NCI-H2081 treated with DMSO at 0.1 percent for 48 hours (cell line): Measurements from ENCODE around the gene FAM83F.
"Not testable (repeated sequence)": the region's sequence is repeated elsewhere in the genome, so short reads cannot be mapped to it uniquely, and the experiment has no call there.

Experiments
- DNase-seq: peaks from one replicate; lab custom pipeline; 2025; lab: John Stamatoyannopoulos, UW

The FAM83F gene

DNA sequence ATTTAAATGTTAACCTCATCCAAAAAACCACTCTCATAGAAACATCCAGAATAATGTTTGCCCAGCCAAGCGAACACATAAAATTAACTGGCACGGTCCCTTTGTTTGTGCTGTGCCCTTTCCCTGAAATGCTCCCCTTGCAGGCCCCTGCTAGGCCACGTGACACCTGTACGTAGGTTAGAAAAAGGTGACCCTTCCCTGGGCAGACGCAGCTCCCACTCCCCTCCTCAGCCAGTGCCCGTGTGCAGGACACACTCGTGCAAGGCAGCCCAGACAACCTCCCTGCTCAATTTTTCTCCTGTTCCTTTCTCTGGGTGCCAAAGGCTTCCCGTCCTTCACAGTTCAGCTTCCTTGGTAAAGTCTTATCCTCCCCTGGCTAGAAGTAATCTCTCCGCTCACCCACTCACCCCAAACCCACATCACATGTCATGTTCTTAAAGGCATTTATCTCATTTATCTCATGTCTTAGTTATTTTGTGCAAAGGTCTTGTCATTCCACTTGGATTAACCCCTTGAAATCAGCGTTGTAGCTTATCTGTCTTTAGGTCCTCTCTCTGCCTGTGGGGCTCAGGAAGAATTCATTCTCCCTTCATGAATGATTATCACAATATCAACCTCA is 20.7 kb downstream of the FAM83F start:
- DNase-seq: no peak

DNA sequence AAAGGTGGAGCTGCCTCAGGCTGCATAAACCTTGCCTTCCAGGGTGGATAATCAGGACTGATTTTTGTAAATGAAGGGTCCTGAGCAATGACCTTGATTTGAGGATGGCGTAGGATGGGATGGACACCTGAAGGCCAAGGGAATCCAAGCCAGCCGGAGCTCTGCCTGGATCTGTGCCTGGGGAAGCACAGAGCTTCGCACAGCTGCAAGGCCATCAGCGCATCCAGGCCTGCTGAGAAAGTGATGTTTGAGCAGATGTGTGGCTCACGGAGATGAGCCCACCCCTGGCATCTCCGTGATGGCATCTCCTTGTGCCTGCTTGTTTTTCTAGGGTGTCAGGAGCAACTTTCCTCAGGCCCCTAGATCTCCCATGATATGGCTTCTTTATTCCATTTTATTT is 23.3 kb downstream of the FAM83F start:
- DNase-seq: no peak

DNA sequence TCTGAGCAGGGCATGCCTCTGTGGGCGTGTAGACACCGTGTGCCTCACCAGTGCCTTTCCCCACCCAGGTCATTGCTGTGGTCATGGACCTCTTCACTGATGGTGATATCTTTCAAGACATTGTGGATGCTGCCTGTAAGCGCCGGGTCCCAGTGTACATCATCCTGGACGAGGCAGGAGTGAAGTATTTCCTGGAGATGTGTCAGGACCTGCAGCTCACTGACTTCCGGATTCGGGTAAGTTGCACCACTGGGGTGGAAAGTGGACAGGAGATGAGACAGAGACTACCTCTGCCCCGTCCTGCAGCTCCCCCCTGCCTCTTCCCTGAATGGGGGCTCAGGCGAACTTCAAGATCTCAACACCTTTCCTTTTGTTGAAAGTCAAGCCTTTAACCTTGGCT is 24.3 kb downstream of the FAM83F start:
- no peak for DNase-seq

DNA sequence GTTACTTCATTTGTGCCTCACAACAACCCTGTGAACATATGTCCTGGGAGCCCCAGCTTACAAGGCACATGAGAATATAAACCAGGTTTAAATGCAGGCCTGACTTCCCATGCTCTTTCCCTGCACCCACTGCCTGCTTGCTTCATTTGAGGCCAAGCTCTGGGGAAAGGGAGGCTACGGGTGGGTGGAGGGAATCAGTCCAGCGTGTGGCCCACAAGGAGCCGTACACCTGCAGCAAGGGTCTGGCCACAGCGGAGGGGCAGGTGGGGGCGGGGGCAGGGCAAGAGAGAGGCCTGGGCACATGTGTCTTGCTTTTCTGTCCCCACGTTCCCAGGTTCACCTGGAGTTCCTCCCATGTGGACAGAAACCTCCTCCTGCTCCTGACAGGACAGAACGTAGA is 26.2 kb downstream of the FAM83F start:
- DNase-seq: no peak

DNA sequence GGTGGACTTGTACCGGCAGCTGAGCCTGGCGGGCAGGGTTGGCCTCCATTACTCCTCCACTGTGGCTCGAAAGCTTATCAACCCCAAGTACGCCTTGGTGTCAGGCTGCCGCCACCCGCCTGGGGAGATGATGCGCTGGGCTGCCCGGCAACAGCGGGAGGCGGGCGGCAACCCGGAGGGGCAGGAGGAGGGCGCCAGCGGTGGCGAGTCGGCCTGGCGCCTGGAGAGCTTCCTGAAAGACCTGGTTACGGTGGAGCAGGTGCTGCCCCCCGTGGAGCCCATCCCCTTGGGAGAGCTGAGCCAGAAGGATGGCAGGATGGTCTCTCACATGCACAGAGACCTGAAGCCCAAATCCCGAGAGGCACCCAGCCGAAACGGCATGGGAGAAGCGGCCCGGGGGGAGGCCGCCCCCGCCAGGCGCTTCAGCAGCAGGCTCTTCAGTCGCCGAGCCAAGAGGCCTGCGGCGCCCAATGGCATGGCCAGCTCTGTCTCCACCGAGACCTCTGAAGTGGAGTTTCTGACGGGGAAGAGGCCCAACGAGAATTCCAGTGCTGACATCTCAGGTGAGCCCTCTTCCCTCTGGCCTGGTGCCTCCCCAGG is 26.7 kb downstream of the FAM83F start:
- DNase-seq: no peak

DNA sequence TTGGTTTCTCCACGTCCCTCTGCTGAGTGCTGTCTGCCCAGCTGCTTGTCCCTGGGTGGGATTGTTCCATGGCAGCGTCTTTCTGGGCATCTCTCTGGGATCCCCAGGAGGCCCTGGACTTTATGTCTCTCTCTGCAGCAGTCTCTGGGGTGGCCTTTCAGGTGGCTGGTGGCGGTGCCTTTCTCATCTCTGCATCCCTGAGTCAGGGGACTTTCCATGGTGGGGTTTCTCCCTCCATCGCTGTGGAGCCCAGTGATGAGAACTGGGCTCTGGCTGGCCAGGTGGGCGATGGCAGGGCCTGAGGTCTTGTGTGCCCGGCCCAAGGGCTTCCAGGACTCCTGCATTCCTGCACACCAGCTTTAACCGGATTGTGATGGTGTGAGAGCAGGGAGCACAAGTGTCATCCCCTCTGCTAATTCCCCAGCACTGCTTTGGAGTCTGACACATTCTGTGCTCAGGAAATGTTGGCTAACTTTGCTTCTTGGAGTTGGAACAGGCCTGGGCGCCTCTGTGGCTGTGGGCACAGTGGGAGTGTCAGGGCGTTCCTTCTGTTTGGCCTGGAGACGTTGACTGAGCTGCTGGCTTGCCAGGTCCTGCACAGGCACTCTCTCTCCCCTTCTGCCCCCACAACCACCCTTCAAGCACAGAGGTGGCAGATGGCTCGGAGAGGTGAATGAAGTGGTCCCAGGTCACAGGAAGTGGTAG is 27.9 kb downstream of the FAM83F start:
- no peak for DNase-seq

DNA sequence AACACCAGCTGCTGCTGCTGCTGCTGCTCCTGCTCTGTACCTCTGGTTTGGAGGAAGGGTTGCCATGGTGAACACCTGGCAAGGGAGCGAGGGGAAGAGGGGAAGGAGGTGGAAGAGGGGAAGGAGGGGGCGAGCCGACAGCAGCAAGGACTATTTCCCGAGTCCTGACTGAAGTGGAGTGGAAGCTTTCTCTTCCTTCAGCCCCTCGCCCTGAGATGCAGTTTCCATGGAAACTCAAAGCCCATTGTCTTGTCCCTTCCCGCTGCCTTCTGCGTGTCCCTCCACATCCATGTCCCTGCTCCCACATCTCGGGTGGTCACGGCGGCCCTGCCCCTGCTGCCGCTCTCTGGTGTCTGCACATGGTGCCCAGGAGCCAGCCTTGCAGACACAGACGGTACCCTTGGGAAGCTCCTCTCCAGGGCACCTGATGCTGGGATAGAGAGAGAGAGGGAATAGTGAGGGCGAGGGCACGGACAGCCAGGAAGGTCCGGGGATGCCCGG is 28.6 kb downstream of the FAM83F start:
- no peak for DNase-seq

DNA sequence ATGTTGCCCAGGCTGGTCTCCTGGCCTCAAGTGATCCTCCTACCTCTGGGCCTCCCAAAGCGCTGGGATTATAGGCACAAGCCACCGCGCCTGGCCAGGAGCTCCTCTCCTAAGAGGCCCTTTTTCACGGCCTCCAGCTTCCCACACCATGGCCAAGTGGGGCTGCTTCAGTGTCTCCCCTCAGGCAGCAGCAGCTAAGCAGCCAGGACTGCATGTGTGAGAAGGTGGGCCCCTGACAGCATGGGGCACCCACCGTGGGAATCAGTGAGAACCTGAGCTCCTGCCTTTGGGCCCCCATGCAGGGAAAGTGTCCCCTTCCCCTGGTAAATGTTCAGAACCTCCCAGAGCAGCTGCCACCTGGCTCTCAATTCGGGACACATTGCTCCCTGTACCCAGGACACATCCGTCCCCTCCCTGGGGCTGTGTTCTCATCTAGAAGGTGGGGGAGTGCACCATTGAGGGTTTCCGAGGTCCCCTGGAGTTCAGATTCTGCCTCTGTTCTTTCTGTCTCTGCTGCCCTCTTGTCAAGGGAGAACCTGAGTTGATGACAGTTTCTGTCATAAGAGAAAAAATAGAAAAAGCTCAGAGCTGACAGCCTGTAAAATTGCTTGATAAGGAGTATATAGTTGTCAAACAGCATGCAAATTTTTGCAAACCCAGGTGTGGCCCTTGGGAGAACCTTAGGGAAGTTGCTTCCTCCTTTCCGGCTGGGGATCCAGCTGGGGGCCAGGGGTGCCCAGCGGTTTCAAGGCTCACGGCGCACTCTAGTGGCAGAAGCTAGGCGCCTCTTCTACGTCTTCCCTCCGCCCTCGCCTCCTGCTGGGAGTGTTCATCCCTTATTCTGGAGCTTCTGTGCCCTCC is 29.7 kb downstream of the FAM83F start:
- no peak for DNase-seq

DNA sequence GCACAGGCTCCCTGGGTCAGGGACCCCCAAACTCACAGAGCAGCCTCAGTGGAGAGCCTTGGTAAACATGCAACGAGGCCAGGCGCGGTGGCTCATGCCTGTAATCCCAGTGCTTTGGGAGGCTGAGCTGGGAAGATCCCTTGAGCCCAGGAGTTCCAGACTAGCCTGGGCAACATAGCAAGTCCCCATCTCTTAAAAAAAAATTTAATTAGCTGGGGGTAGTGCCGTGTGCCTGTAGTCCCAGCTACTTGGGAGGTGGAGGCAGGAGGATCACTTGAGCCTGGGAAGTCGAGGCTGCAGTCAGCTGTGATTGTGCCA is 30.3 kb downstream of the FAM83F start:
- not testable (repeated sequence) for DNase-seq

DNA sequence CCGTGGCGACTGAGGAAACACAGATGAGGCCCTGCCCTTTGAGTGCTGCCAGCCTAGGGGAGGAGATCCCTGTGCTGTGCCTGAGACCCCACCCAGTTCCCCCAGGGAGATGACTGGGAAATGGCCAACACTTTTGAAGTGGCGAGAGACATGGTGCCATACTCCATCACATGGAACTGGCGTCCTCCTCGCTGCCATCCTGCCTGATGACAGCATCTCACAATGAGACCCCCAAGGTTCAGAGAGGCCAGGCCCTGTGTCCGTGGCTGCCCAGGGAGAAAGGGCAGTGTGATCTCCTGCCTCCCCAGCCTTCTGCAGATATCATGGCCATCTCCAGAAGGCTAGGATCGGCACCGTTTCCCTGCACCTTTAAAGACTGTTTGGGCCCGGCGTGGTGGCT is 31.1 kb downstream of the FAM83F start:
- no peak for DNase-seq

DNA sequence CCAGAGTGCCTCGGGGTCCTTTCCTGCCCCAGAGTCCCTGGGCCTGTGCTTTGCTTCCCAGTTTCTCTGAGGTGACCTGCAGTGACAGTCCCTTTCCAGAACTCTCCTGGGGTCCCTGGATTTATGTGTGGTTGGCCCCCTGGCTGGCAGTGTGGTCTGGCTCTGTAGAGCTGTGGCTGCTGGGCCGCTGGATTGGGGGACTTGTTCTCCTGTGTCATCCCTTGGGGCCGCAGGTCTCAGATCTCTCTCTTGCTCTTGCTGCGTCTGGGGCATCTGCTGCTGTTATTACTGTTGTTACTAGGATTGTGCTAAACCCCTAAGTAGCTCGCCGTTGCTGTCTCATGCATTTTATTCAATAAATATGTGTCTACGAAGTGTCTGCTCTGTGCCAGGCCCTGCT is 31.9 kb downstream of the FAM83F start:
- no peak for DNase-seq

DNA sequence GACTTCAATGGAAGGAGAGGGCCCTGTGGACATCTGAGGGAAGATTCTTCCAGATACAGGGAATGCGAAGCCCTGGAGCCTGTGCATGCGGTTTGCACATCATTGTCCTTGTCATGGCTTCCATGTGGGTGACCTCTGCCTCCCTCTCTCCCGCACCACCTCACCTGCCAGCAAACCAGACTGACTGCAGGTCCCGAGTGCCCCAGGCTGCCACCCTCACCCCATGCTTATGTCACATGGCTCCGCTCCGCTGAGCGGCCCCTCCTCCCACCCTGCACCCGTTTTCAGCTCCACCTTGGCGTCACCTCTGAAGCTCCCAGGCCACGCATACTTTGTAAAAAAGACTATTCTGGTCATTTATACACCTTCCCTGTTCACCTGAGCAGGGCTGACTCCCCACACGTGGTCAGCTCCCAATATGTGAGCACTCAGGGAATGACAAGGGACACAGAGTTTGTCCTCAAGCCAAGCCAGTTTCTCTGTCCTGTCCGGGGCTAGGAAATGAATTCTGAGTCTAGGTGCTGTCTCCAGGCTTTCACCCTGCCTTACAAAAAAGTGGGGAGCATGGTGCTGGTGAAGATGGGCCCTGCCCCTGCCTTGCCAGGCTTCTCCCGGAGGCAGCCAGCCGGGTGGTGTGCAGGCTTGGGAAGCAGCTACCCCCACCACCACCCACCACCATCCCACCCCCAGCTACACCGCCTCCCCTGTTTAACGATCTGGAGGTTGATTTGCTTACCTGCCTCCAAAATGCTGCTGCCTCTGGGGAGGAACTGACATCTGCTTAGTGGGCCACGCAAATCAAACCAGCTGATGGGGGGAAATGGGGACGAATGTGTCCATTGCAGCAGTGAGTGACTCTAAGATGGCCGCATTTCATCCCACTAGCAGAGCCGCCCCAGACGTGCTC is 32.7 kb downstream of the FAM83F start:
- no peak for DNase-seq

DNA sequence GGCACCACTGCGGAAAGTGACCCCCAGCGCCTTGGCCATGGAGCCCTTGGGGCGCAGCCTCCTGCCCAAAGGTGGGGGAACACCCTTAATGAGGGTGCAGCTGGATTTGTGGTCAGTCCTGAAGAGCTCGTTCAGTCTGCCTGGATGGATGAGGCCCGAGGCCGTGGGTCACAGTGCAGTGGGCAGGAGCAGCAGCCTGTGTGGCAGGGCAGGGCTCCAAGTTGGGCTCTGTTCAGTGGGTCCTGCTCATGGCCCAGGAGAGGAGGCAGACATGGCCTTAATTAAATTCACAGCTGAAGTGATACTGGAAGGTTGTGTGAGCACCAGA is 33.3 kb downstream of the FAM83F start:
- DNase-seq: no peak

DNA sequence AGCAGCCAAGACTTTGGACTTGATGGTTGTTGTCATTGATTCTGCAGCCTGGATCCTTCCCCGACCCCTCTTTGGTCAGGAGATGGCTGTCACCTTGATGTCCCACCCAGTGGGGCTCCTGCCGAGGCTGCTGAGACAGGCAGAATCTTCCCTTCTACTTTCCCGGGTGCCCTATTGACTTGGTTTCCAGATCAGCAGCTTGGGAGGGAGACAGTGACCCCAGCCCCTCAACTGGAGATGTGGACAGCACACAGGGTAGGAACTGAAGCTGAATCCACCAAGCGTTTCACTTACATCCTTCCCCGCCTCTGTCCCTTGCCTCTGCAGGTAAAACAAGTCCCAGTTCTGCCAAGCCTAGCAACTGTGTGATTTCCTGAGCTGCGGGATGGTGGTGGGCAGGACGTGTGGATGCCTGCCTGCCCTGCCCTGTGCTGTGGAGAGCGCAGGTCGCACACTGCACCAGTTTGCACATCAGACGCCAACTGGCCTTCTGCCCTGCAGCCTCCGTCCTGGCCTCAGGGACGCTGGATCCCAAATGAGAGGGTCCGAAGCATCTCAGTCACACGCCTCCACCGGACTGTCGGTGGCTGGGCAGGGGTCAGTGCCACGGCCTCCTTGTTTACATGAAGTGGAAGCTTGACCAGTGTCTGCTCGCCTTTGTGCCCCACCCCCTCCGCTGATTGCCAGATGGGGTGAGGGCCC is 34.6 kb downstream of the FAM83F start:
- DNase-seq: no peak

DNA sequence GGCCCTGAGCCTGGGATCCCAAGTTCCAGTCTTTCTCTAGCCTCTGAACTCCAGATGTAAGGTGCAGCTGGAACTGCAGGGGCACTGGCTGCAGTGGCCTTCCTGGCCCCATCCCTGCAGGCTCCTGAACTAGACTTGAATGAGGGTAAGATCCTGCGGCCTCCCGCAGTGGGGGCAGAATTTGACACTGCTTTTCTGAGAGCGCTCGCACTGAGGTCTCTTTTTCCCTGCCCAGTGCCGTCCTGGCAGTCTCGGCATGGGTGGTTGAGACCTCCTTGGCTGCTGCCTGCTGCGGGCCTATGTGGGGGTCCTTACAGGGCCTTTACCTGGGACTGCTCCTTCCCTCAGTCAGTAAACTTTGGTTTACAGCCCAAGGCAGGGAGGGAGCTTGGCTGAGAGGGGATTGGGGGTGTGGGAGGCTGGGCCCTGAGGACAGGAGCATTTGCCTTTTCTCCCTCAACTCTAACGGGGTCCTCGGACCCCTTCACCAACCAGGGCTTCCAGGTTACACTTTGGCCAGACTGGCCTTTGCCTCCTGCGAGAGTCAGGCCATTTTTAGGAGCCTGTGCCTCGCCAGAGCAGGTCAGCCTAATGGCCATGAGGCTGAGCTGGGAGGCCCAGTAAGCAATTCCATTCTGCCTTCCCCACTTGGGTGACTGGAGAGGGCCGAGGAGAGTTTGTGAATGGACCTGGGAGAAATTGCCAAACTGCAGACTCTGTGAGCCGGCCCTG is 35.4 kb downstream of the FAM83F start:
- no peak for DNase-seq

DNA sequence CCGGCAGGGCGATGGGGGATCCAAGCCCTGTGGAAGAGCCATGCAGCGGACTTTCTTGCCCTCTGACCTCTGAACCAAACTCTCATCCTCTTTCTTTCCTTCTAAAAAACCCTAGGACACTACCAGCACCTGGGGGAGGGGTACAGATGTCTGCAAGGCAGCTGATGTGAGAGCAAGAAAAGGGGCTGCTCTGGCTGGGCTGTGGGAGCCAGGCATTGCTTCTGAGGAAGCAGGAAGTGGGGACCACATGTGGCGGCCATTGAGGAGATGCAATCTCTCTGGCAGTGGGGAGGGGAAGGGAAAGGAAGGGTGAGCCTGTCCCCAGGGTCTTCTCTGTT is 36.0 kb downstream of the FAM83F start:
- no peak for DNase-seq

DNA sequence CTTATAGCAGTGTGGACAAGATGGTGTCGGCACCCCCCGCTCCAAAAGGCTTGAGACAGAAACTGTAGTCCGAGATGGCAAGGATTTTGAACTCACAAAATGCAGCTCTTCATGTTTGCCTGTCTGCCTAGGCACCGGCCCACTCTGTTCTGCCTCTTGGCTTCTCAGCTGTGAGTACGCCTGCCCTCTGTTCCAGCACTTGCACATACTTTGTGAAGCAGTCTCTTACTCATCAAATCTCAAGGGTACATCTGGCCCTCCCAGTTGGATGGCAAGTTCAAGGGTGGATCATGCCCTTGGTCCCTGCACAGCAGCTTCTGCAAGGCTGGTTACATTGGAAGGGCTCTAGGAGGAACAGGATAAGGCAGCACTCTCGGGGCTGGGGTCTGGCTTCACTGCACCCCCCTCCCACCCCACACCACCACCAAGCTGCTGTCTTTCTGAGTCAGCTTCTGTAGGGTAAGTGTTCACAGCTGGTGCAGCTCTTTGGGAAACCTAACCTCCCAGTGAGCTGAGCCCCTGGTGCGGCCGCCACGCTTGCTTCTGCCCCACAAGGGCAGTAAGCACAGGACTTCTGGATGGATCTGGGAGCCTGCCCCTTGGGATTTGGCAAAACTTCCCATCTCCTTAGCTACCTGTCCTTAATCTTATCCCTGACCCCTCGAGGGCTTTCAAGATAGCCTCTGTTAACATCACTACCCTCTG is 37.2 kb downstream of the FAM83F start:
- no peak for DNase-seq

DNA sequence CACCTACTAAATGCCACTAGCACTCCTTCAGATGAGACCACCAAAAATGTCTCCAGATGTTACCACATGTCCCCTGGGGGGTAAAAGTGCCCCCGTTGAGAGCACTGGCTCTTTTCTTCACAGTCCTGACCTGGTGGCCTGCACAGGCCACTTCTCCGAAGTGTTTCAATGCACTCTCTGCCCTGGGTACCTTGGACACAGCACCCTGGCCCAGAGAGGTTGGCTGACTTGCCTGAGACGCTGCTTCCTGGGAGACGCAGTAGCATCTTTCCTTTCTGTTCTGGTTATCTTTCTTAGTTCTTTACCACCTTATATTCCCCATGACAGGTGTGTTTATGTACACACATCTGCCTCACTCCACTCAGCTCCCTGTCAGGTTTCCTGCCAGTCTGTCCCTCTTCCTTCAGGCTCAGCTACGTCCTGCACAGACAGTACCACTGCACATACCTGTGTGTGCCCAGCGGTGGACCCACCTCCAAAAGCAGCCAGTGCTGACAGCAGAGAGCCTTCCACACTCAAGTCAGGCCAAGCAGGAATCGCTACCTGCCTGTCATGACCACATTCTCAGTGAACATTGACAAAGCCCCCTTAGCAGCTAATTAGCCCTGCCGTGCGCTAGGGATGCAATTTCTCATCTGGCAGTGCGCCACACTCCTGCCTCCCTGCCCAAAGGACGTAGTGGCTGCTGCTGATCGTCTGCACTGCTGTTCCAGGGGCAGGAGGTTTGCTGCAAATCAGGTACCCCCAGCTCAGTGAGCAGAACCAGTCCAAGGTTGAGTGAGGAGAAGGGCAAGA is 39.0 kb downstream of the FAM83F start:
- no peak for DNase-seq

DNA sequence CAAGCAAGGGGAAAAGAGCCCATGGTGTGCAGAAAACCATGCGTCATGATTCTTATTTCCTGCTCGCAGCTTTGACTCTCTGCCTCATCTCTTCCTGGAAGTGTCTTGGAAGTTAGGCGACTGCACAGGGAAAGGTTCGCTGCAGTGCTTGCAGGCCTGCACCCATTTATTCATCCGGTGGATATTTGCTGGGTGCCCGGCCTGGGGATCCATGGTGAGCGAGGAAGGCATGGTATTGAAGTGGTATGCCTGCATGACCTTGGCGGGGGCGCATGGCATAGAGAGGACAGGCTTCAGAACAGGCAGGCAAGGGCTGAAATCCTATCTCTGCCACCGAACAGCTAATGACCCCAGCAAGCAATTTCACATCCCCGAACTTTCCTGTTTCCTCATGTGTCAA is 40.6 kb downstream of the FAM83F start:
- DNase-seq: no peak
